ENCODE results near the gene PSMG3. TPM values are rescaled to one million over a fixed set of nuclear protein-coding genes. Genes with fewer than 3 reads are reported as not detected.
A peak's percentile ranks its signal among the peaks of the same experiment; 100 is the strongest.

PSMG3 gene, protein sequence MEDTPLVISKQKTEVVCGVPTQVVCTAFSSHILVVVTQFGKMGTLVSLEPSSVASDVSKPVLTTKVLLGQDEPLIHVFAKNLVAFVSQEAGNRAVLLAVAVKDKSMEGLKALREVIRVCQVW
- 10 to 100 TPM; 14.1 to 18.9 TPM for total RNA-seq
- 10 to 100 TPM; 42.9 to 45.2 TPM for polyA plus RNA-seq
- long read RNA-seq, donor 1, partial matches to known transcripts, result 0 of 9 reads
- long read RNA-seq, donor 1, other reads (novel, unspliced or antisense), result 1 of 9 reads
- long read RNA-seq, donor 2, partial matches to known transcripts, result 0 of 8 reads
- long read RNA-seq, donor 2, other reads (novel, unspliced or antisense), result 2 of 8 reads

- Histone ChIP-seq H3K27ac (ENCODE audit: low read depth in 1 of 2, low read length in 2 of 2) (peak within 1 kb of the TSS in 1 of 2 donors; percentile 82), H3K27me3 (ENCODE audit: control insufficient read depth in 1 of 2, insufficient read depth in 2 of 2, low read length in 1 of 2) (no peaks in the 10 kb centered on the region), H3K4me3 (ENCODE audit: low read length in 2 of 2) (peak within 1 kb of the TSS; percentile 78 to 88), H3K9me3 (ENCODE audit: control insufficient read depth, low read length) (no peaks in the 10 kb centered on the region), H3K4me1 (ENCODE audit: control insufficient read depth in 1 of 2, insufficient read depth in 2 of 2, low read length in 2 of 2) (no peaks in the 10 kb centered on the region), H3K36me3 (ENCODE audit: control insufficient read depth in 1 of 2, insufficient read depth in 2 of 2, low read length in 1 of 2) (peaks cover 0 to 1% of the 10 kb centered on the region in 2 donors)
- ATAC-seq (ENCODE audit: low FRiP score) (peak; percentile 97), DNase-seq (peak; percentile 95 to 97)
- WGBS, 2 donors, result 0 to 1% methylated on average over 68 to 95 of the region's 95 CpGs
- intact Hi-C loops (cut with DNase I), result loop anchor here (2.0 to 10.0 kb wide), 6 partner anchors 31 to 785 kb away; partner anchors contain the start of genes EIF3B (in 1 of the 2), INTS1 (in 1 of the 2), MRM2 (in 1 of the 2) and NUDT1 (in 1 of the 2)
Measured at GRCh38 chr7:1569833-1570632, at the start of gene PSMG3. Gene PSMG3 (minus strand): TSS chr7:1570032. CDS start chr7:1569339, 693 bp downstream.

GRCh38 chr7:1618475-1618874 is 48.6 kb upstream of the PSMG3 start:
- no peaks in the 10 kb centered on the region for H3K27me3 ChIP-seq (ENCODE audit: control insufficient read depth in 1 of 2, insufficient read depth in 2 of 2, low read length in 1 of 2)
- DNase-seq (no peak), ATAC-seq (ENCODE audit: low FRiP score) (no peak)
- no peaks in the 10 kb centered on the region for H3K36me3 ChIP-seq (ENCODE audit: control insufficient read depth in 1 of 2, insufficient read depth in 2 of 2, low read length in 1 of 2)
- H3K4me3 ChIP-seq (ENCODE audit: low read length in 2 of 2), result no peak overlapping the region
- no peak overlapping the region for H3K27ac ChIP-seq (ENCODE audit: low read depth in 1 of 2, low read length in 2 of 2)
- no peaks in the 10 kb centered on the region for H3K4me1 ChIP-seq (ENCODE audit: control insufficient read depth in 1 of 2, insufficient read depth in 2 of 2, low read length in 2 of 2)
- no peaks in the 10 kb centered on the region for H3K9me3 ChIP-seq (ENCODE audit: control insufficient read depth, low read length)
- intact Hi-C loops (cut with DNase I), result no loop called here
- 74 to 92% methylated on average over 3 of the region's 3 CpGs for WGBS, 2 donors

DNA sequence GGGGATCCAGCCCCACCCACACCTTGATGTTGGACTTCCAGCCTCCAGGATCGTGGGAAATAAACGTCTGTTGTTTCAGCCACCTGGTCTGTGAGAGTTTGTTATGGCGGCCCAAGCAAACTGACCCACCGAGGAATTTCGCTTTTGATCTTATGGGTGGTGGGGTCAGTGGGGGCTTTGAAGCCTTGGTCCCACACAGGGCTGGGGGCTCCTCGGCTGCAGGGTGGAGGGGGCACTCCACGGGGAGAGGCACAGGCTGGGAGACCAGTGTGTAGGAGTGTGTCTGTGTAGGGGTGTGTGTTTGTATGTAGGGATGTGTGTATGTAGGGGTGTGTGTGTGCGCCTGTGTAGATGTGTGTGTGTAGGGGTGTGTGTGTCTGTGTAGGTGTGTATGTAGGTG is 48.1 kb upstream of the PSMG3 start:
- 74 to 79% methylated on average over 8 of the region's 8 CpGs for WGBS, 2 donors

DNA sequence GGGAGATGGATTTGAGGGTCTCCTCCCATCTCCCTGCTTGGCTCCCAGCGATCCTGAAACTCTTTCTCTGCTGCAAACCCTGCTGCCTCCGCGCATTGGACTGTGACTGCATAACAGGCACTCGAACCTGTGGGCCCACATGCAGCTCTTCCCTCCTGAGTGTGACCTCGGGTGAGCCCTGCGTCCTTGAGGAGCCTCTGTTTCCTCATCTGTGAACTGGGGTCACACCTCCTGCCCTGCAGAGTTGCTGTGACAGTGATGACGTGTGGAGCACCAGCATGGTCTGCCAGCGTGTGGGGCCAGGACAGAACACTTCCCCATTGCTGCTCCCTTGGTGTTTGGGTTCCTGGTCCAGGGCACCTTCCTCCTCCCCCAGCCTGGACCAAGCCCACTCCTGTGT is 46.9 kb upstream of the PSMG3 start:
- no peaks in the 10 kb centered on the region for H3K27me3 ChIP-seq (ENCODE audit: control insufficient read depth in 1 of 2, insufficient read depth in 2 of 2, low read length in 1 of 2)
- no peaks in the 10 kb centered on the region for H3K9me3 ChIP-seq (ENCODE audit: control insufficient read depth, low read length)
- ATAC-seq (ENCODE audit: low FRiP score) (no peak), DNase-seq (no peak)
- H3K4me1 ChIP-seq (ENCODE audit: control insufficient read depth in 1 of 2, insufficient read depth in 2 of 2, low read length in 2 of 2), result no peaks in the 10 kb centered on the region
- H3K36me3 ChIP-seq (ENCODE audit: control insufficient read depth in 1 of 2, insufficient read depth in 2 of 2, low read length in 1 of 2), result no peaks in the 10 kb centered on the region
- intact Hi-C loops (cut with DNase I), result no loop called here
- WGBS, 2 donors, result 87% methylated on average over 8 of the region's 8 CpGs
- no peak overlapping the region for H3K27ac ChIP-seq (ENCODE audit: low read depth in 1 of 2, low read length in 2 of 2)
- no peak overlapping the region for H3K4me3 ChIP-seq (ENCODE audit: low read length in 2 of 2)

More for the DNA sequence above, 48.1 kb upstream of the PSMG3 start:
- no peak for DNase-seq
- Histone ChIP-seq H3K27me3 (ENCODE audit: control insufficient read depth in 1 of 2, insufficient read depth in 2 of 2, low read length in 1 of 2) (no peaks in the 10 kb centered on the region), H3K9me3 (ENCODE audit: control insufficient read depth, low read length) (no peaks in the 10 kb centered on the region), H3K4me1 (ENCODE audit: control insufficient read depth in 1 of 2, insufficient read depth in 2 of 2, low read length in 2 of 2) (no peaks in the 10 kb centered on the region), H3K36me3 (ENCODE audit: control insufficient read depth in 1 of 2, insufficient read depth in 2 of 2, low read length in 1 of 2) (no peaks in the 10 kb centered on the region), H3K4me3 (ENCODE audit: low read length in 2 of 2) (no peak overlapping the region), H3K27ac (ENCODE audit: low read depth in 1 of 2, low read length in 2 of 2) (no peak overlapping the region)
- intact Hi-C loops (cut with DNase I), result no loop called here
- ATAC-seq (ENCODE audit: low FRiP score), result no peak

- intact Hi-C loops (cut with DNase I), result no loop called here
- H3K9me3 ChIP-seq (ENCODE audit: control insufficient read depth, low read length), result no peaks in the 10 kb centered on the region
- H3K4me1 ChIP-seq (ENCODE audit: control insufficient read depth in 1 of 2, insufficient read depth in 2 of 2, low read length in 2 of 2), result no peaks in the 10 kb centered on the region
- no peak overlapping the region for H3K27ac ChIP-seq (ENCODE audit: low read depth in 1 of 2, low read length in 2 of 2)
- DNase-seq (no peak), ATAC-seq (ENCODE audit: low FRiP score) (no peak)
- H3K4me3 ChIP-seq (ENCODE audit: low read length in 2 of 2), result no peak overlapping the region
- H3K36me3 ChIP-seq (ENCODE audit: control insufficient read depth in 1 of 2, insufficient read depth in 2 of 2, low read length in 1 of 2), result no peaks in the 10 kb centered on the region
- 52 to 59% methylated on average over 10 of the region's 10 CpGs for WGBS, 2 donors
- no peaks in the 10 kb centered on the region for H3K27me3 ChIP-seq (ENCODE audit: control insufficient read depth in 1 of 2, insufficient read depth in 2 of 2, low read length in 1 of 2)
Measured at GRCh38 chr7:1611708-1612241, 41.9 kb upstream of the PSMG3 start.

GRCh38 chr7:1610678-1611302 is 41.0 kb upstream of the PSMG3 start:
- WGBS, 2 donors, result 92 to 93% methylated on average over 26 of the region's 26 CpGs
- H3K27me3 ChIP-seq (ENCODE audit: control insufficient read depth in 1 of 2, insufficient read depth in 2 of 2, low read length in 1 of 2), result no peaks in the 10 kb centered on the region
- ATAC-seq (ENCODE audit: low FRiP score) (no peak), DNase-seq (peak in 1 of 2 donors; percentile 40)
- no peak overlapping the region for H3K4me3 ChIP-seq (ENCODE audit: low read length in 2 of 2)
- no peak overlapping the region for H3K27ac ChIP-seq (ENCODE audit: low read depth in 1 of 2, low read length in 2 of 2)
- H3K9me3 ChIP-seq (ENCODE audit: control insufficient read depth, low read length), result no peaks in the 10 kb centered on the region
- no peaks in the 10 kb centered on the region for H3K36me3 ChIP-seq (ENCODE audit: control insufficient read depth in 1 of 2, insufficient read depth in 2 of 2, low read length in 1 of 2)
- intact Hi-C loops (cut with DNase I), result no loop called here
- no peaks in the 10 kb centered on the region for H3K4me1 ChIP-seq (ENCODE audit: control insufficient read depth in 1 of 2, insufficient read depth in 2 of 2, low read length in 2 of 2)

GRCh38 chr7:1610013-1610677 is 40.3 kb upstream of the PSMG3 start:
- no peaks in the 10 kb centered on the region for H3K4me1 ChIP-seq (ENCODE audit: control insufficient read depth in 1 of 2, insufficient read depth in 2 of 2, low read length in 2 of 2)
- no peaks in the 10 kb centered on the region for H3K36me3 ChIP-seq (ENCODE audit: control insufficient read depth in 1 of 2, insufficient read depth in 2 of 2, low read length in 1 of 2)
- ATAC-seq (ENCODE audit: low FRiP score) (no peak), DNase-seq (peak in 1 of 2 donors; percentile 46)
- no peak overlapping the region for H3K4me3 ChIP-seq (ENCODE audit: low read length in 2 of 2)
- H3K27ac ChIP-seq (ENCODE audit: low read depth in 1 of 2, low read length in 2 of 2), result no peak overlapping the region
- intact Hi-C loops (cut with DNase I), result no loop called here
- H3K27me3 ChIP-seq (ENCODE audit: control insufficient read depth in 1 of 2, insufficient read depth in 2 of 2, low read length in 1 of 2), result no peaks in the 10 kb centered on the region
- WGBS, 2 donors, result 75 to 77% methylated on average over 23 to 24 of the region's 24 CpGs
- no peaks in the 10 kb centered on the region for H3K9me3 ChIP-seq (ENCODE audit: control insufficient read depth, low read length)

DNA sequence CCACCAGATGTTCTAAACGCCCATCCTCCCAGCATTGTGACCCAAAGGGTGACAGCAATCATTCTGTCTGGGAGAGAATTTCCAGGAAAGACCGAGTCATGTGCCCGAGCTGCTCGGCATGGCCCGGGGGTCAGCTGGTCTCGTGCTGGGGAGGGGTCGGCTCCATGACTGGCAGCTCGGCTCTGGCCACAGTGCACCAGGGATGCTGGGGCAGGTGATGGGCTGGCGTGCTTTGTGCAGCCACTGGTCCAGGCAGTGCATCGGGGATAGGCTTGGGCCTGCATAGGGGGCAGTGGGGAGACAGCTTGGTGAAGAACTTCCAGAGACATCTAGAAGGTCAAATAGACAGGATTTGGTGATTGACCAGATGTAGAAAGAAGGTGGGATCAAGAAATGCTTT is 39.2 kb upstream of the PSMG3 start:
- ATAC-seq (ENCODE audit: low FRiP score), result peak; percentile 13
- DNase-seq, result peak in 1 of 2 donors; percentile 41
- Histone ChIP-seq H3K4me1 (ENCODE audit: control insufficient read depth in 1 of 2, insufficient read depth in 2 of 2, low read length in 2 of 2) (no peaks in the 10 kb centered on the region), H3K36me3 (ENCODE audit: control insufficient read depth in 1 of 2, insufficient read depth in 2 of 2, low read length in 1 of 2) (no peaks in the 10 kb centered on the region), H3K27me3 (ENCODE audit: control insufficient read depth in 1 of 2, insufficient read depth in 2 of 2, low read length in 1 of 2) (no peaks in the 10 kb centered on the region), H3K27ac (ENCODE audit: low read depth in 1 of 2, low read length in 2 of 2) (no peak overlapping the region), H3K4me3 (ENCODE audit: low read length in 2 of 2) (no peak overlapping the region), H3K9me3 (ENCODE audit: control insufficient read depth, low read length) (no peaks in the 10 kb centered on the region)
- WGBS, 2 donors, result 72 to 73% methylated on average over 10 of the region's 10 CpGs
- intact Hi-C loops (cut with DNase I), result no loop called here

Data from aorta (tissue), 5 donors.